GM19438 (cell line): ENCODE data around the gene IQSEC1.

Source experiments
- ATAC-seq: cut with Tn5 transposase; IDR thresholded peaks from one replicate; pipeline ENCODE4 v1.9.1; 2021; ENCODE audit warnings: low read depth; ENCODE audit not compliant: unreplicated experiment

The IQSEC1 gene

GRCh38 chr3:13071695-13072094 is 1.5 kb downstream of the IQSEC1 start:
- ATAC-seq, result no peak

- ATAC-seq, result no peak
Measured at GRCh38 chr3:13070391-13071070, 2.7 kb downstream of the IQSEC1 start.

- ATAC-seq, result peak; percentile 51
Measured at GRCh38 chr3:13069495-13069894, 3.7 kb downstream of the IQSEC1 start.

- no peak for ATAC-seq
Measured at GRCh38 chr3:13068269-13069010, 4.8 kb downstream of the IQSEC1 start.

- no peak for ATAC-seq
Measured at GRCh38 chr3:13067778-13068177, 5.5 kb downstream of the IQSEC1 start.

- ATAC-seq, result no peak
Measured at GRCh38 chr3:13066834-13067233, 6.4 kb downstream of the IQSEC1 start.

GRCh38 chr3:13066236-13066635 is 7.0 kb downstream of the IQSEC1 start:
- no peak for ATAC-seq

GRCh38 chr3:13065727-13066126 is 7.5 kb downstream of the IQSEC1 start:
- no peak for ATAC-seq

- no peak for ATAC-seq
Measured at GRCh38 chr3:13064964-13065363, 8.3 kb downstream of the IQSEC1 start.

GRCh38 chr3:13064159-13064868 is 8.9 kb downstream of the IQSEC1 start:
- ATAC-seq, result no peak

- ATAC-seq, result no peak
Measured at GRCh38 chr3:13063225-13063624, 10.0 kb downstream of the IQSEC1 start.

- no peak for ATAC-seq
Measured at GRCh38 chr3:13062647-13063046, 10.6 kb downstream of the IQSEC1 start.

- ATAC-seq, result no peak
Measured at GRCh38 chr3:13060341-13060910, 12.8 kb downstream of the IQSEC1 start.

GRCh38 chr3:13058346-13059120 is 14.7 kb downstream of the IQSEC1 start:
- no peak for ATAC-seq

GRCh38 chr3:13057282-13058040 is 15.8 kb downstream of the IQSEC1 start:
- ATAC-seq, result no peak

- no peak for ATAC-seq
Measured at GRCh38 chr3:13055634-13056033, 17.6 kb downstream of the IQSEC1 start.

GRCh38 chr3:13054341-13055285 is 18.6 kb downstream of the IQSEC1 start:
- no peak for ATAC-seq

- no peak for ATAC-seq
Measured at GRCh38 chr3:13053893-13054292, 19.3 kb downstream of the IQSEC1 start.

GRCh38 chr3:13053420-13053819 is 19.8 kb downstream of the IQSEC1 start:
- no peak for ATAC-seq
